GM12872 (cell line): ENCODE measurements around the gene KCNK10.

Source experiments
- TF ChIP-seq, protein P1 (sequence below): IDR thresholded peaks from 3 replicates; pipeline ENCODE4 v1.5.1; 2011; ENCODE audit warnings: low read depth, mild to moderate bottlenecking, low read length, moderate library complexity; ENCODE audit not compliant: insufficient read depth

KCNK10 gene

DNA sequence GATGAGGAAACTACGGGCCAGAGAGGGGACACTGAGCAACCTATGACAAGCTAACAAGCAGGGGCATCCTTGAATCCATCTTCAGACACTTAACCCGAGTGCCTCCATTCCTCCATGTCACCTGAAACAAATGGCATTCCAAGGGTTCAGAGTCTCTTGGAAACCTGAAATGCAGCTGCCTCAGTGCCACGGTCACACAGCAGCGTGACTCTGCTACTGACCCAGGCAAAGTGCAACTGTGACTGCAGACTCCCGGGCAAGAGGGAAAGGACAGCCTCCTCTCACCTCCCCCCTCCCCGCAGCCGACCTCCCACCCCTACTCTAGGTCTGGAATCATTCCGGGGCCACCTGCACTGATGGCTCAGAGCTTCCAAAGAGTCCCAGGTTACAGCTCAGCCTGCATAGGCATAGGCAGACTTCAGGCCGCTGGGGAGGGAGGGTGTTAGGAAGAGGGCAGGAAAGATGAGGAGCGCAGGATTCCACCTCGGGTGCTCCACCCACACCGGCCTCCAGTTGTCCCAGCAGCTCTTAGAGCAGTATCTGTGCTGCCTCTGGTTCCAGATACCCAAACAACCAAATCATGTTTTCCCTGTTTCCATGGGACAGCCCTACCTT lies 53.2 kb downstream of the KCNK10 start:
- TF ChIP-seq, protein P1, sequence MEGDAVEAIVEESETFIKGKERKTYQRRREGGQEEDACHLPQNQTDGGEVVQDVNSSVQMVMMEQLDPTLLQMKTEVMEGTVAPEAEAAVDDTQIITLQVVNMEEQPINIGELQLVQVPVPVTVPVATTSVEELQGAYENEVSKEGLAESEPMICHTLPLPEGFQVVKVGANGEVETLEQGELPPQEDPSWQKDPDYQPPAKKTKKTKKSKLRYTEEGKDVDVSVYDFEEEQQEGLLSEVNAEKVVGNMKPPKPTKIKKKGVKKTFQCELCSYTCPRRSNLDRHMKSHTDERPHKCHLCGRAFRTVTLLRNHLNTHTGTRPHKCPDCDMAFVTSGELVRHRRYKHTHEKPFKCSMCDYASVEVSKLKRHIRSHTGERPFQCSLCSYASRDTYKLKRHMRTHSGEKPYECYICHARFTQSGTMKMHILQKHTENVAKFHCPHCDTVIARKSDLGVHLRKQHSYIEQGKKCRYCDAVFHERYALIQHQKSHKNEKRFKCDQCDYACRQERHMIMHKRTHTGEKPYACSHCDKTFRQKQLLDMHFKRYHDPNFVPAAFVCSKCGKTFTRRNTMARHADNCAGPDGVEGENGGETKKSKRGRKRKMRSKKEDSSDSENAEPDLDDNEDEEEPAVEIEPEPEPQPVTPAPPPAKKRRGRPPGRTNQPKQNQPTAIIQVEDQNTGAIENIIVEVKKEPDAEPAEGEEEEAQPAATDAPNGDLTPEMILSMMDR, result no peak

DNA sequence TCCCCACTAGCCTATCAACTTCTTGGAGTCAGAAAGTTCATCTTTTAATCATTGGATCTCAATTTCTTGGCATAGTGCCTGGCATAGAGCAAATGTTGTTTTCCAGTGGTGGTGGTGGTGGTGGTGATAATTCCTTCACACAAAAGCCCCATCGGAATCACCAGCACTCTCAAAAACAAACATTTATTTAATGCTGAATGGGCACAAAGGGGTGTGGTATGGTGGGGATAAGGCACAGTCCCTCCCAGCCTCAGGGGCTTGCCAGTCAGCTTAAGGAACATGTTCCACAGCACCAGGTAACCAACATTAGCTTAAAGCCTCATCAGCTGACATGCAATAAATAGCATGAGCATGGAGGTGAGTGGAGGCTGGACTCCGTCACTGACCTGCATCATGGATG lies 56.6 kb downstream of the KCNK10 start:
- TF ChIP-seq, protein P1, result no peak

DNA sequence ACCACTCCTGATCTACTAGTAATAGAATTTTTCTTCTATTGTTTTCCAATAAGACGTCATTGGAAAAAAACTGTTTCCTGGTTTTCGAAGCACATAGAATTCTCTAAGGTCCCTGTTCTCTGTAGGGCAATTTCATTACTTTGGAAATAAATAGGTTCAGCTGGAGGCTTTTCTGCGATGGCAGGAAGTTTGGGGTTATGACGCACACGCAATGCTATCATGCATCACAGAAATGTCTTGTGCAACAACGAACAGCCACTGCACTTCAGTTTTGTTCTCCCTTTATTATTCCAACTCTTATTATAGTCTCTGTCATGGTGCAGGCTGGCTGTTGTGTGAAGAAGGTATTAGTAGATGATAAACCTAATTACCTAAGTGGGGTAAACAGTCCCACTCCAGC lies 59.0 kb downstream of the KCNK10 start:
- TF ChIP-seq, protein P1, result no peak

DNA sequence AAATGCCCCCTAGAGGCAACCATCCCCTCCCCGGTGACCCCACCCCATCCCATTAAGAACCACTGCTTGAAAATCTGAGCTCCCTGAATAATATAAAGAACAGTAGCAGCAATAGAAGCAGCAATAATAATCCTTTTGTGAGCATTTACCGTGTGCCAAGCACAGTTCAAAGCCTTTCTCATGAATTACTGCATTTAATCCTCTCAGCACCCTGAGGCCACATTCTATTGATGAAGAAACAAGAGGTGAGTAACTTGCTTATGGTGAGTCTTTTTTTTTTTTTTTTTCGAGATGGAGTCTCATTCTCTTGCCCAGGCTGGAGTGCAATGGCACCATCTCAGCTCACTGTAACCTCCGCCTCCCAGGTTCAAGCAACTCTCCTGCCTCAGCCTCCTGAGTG lies 65.0 kb downstream of the KCNK10 start:
- TF ChIP-seq, protein P1, result no peak

DNA sequence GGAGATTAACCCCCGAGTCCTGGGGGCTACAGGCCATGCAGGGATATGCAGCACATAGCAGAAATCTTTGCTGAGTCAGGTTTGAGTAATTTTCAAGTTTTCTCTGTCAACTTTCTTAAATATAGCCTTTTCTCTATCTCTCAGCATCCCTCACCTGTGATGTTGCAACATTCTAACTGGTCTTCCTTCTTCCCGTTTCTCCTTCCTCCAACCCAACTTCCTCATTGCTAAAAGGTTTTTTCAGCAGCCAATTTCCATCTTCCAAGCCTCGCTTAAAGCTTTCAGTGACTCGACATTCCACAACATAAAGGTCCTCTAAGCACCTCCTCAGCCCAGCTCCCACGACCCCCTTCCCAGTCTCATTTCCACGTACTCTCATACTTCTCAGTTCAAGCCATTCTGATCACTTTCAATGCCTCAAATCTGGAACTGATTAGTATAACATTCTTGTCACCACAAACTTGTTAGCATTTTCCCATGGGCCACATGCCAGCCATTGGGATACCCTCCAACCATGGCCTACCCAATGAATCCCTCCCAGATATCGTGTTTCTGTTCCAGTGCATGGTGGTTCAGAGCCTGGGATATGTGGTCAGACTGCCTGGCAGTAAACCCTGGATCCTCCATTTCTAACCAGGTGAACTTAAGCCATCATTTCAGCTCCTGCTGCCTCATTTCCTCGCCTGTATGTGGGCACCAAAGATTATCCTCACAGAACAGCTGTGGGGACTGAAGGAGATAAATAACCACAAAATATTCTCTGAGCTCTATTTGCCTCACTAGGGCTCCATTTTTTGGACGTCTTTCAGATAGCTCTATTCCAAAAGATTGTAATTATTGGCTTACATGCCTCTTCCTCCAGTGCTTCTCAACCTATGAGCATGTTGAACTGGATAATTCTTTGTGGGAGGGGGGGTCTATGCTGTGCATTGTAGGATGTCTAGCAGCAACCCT lies 65.8 kb downstream of the KCNK10 start:
- TF ChIP-seq, protein P1, result no peak

DNA sequence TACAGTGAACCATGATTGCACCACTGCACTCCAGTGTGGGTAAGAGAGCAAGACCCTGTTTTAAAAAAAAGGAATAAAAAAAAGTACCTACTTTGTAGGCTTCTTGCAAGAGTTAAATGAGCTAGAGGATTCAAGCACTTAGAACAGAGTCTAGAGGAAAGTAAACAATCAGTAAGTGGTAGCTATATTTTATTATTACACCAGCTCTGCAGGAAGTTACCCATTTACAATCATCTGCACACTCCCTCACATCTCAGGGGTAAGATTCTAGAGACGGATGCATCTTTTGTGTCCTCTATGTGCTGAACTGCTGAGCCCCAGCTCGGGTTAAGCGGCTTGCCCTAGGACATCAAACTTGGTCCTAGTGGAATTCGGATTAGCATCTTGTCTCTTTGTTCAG lies 67.3 kb downstream of the KCNK10 start:
- TF ChIP-seq, protein P1, result no peak

DNA sequence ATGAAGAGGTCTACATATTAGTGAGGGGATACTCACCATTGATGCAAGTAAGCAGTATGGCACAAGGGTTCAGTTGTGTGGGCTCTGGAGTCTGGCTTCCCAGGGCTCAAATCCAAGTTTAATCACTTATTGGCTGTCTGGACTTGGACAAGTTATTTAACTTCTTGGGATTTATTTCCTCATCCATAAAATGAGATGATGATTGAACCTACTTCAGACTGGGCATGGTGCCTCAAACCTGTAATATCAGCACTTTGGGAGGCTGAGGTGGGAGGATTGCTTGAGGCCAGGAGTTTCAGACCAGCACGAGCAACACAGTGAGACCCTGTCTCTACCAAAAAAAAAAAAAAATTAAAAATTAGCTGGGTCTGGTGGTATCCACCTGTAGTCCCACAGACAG lies 67.9 kb downstream of the KCNK10 start:
- TF ChIP-seq, protein P1, result no peak
